HEK293 (cell line): ENCODE results near the gene TARDBP.
"Not testable (repeated sequence)": the region's sequence is repeated elsewhere in the genome, so short reads cannot be mapped to it uniquely, and the experiment has no call there.

Experiments used
- CTCF ChIA-PET: fragments of 350-600 bp; formaldehyde crosslinking; extraction: SDS; loops from one replicate; lab custom pipeline; 2021; ENCODE audit warnings: antibody characterized with exemption; lab: Yijun Ruan, JAX
- POLR2A ChIA-PET: fragments of 300-600 bp; formaldehyde crosslinking; extraction: SDS; loops from one replicate; lab custom pipeline; 2020; ENCODE audit warnings: antibody characterized with exemption, inconsistent platforms; lab: Yijun Ruan, JAX
- H3K27ac ChIP-seq: fragments of 200-500 bp; sonication (Bioruptor generic); 2 replicates; pipeline ENCODE4 v1.5.1; 2014; ENCODE audit warnings: low read depth, low read length, control low read depth, inconsistent platforms; ENCODE audit errors: extremely low read depth
- H3K36me3 ChIP-seq, 2 experiments: fragments of 200-500 bp in 1 of 2; sonication (Bioruptor generic) in 1 of 2; 1 replicate in 1 of 2; 2 replicates in 1 of 2; pipeline ENCODE4 v1.5.1; 2014 to 2017; ENCODE audit warnings: inconsistent platforms in 2 of 2, low read length in 2 of 2; ENCODE audit not compliant: control insufficient read depth in 2 of 2, insufficient read depth in 1 of 2
- H3K4me1 ChIP-seq: fragments of 200-500 bp; sonication (Bioruptor generic); 2 replicates; pipeline ENCODE4 v1.5.1; 2014; ENCODE audit warnings: mild to moderate bottlenecking, low read length, inconsistent platforms; ENCODE audit not compliant: control insufficient read depth, insufficient read depth
- H3K4me3 ChIP-seq: 2 replicates; pipeline ENCODE4 v1.5.1; 2011; ENCODE audit warnings: low read depth, mild to moderate bottlenecking, control low read depth, low read length, moderate library complexity
- H3K9me3 ChIP-seq: fragments of 200-500 bp; sonication (Bioruptor generic); 2 replicates; pipeline ENCODE4 v1.5.1; 2014; ENCODE audit warnings: low read depth, low read length, inconsistent platforms; ENCODE audit not compliant: control insufficient read depth, insufficient read depth
- KLF10 ChIP-seq: fragments of 450-650 bp; IDR thresholded peaks from 2 replicates; pipeline ENCODE4 v1.5.1; 2018; ENCODE audit warnings: missing biosample characterization, mild to moderate bottlenecking, missing genetic modification characterization
- PRDM10 ChIP-seq: fragments of 450-650 bp; formaldehyde crosslinking; IDR thresholded peaks from 2 replicates; pipeline ENCODE4 v1.5.1; 2016; ENCODE audit warnings: missing biosample characterization, missing genetic modification characterization
- REPIN1 ChIP-seq: fragments of 450-650 bp; formaldehyde crosslinking; IDR thresholded peaks from 2 replicates; pipeline ENCODE4 v1.5.1; 2017; ENCODE audit warnings: missing biosample characterization, missing genetic modification characterization, low read depth
- SCRT1 ChIP-seq: fragments of 450-650 bp; formaldehyde crosslinking; IDR thresholded peaks from 2 replicates; pipeline ENCODE4 v1.5.1; 2016; ENCODE audit warnings: missing biosample characterization, missing genetic modification characterization, borderline replicate concordance
- SP2 ChIP-seq: fragments of 450-650 bp; formaldehyde crosslinking; IDR thresholded peaks from 2 replicates; pipeline ENCODE4 v1.5.1; 2016; ENCODE audit warnings: missing biosample characterization, missing genetic modification characterization
- SP7 ChIP-seq: fragments of 450-650 bp; formaldehyde crosslinking; IDR thresholded peaks from 2 replicates; pipeline ENCODE4 v1.5.1; 2016; ENCODE audit warnings: missing biosample characterization, missing genetic modification characterization
- ZBTB6 ChIP-seq: fragments of 450-650 bp; formaldehyde crosslinking; IDR thresholded peaks from 2 replicates; pipeline ENCODE4 v1.5.1; 2017; ENCODE audit warnings: missing biosample characterization, missing genetic modification characterization
- ZFP41 ChIP-seq: fragments of 450-650 bp; formaldehyde crosslinking; IDR thresholded peaks from 2 replicates; pipeline ENCODE4 v1.5.1; 2016; ENCODE audit warnings: missing biosample characterization, missing genetic modification characterization, borderline replicate concordance
- ZNF112 ChIP-seq: fragments of 450-650 bp; formaldehyde crosslinking; IDR thresholded peaks from 2 replicates; pipeline ENCODE4 v1.5.0; 2017; ENCODE audit warnings: missing biosample characterization, missing genetic modification characterization
- ZNF148 ChIP-seq: fragments of 450-650 bp; formaldehyde crosslinking; IDR thresholded peaks from 2 replicates; pipeline ENCODE4 v1.5.0; 2017; ENCODE audit warnings: missing biosample characterization, missing genetic modification characterization, borderline replicate concordance
- ZNF266 ChIP-seq: fragments of 450-650 bp; formaldehyde crosslinking; IDR thresholded peaks from 2 replicates; pipeline ENCODE4 v1.5.1; 2016; ENCODE audit warnings: missing biosample characterization, missing genetic modification characterization, low read depth
- ZNF354C ChIP-seq: fragments of 450-650 bp; formaldehyde crosslinking; IDR thresholded peaks from 2 replicates; pipeline ENCODE4 v1.5.1; 2016; ENCODE audit warnings: missing biosample characterization, missing genetic modification characterization, low read depth, borderline replicate concordance
- ZNF558 ChIP-seq: fragments of 450-650 bp; formaldehyde crosslinking; IDR thresholded peaks from 2 replicates; pipeline ENCODE4 v1.5.1; 2016; ENCODE audit warnings: missing biosample characterization, missing genetic modification characterization
- ZNF561 ChIP-seq: fragments of 450-650 bp; IDR thresholded peaks from 2 replicates; pipeline ENCODE4 v1.5.1; 2018; ENCODE audit warnings: missing biosample characterization, missing genetic modification characterization, borderline replicate concordance
- ZNF600 ChIP-seq: fragments of 450-650 bp; formaldehyde crosslinking; IDR thresholded peaks from 2 replicates; pipeline ENCODE4 v1.5.1; 2016; ENCODE audit warnings: missing biosample characterization, missing genetic modification characterization
- ZNF639 ChIP-seq: fragments of 450-650 bp; formaldehyde crosslinking; IDR thresholded peaks from 2 replicates; pipeline ENCODE4 v1.5.1; 2016; ENCODE audit warnings: missing biosample characterization, missing genetic modification characterization

The TARDBP gene

GRCh38 chr1:11019358-11019757 lies 6.9 kb downstream of the TARDBP start:
- peaks cover 74 to 96% of the 10 kb centered on the region in 2 experiments for H3K36me3 ChIP-seq
- H3K4me1 ChIP-seq, CTCF ChIA-PET, H3K9me3 ChIP-seq, H3K27ac ChIP-seq, H3K4me3 ChIP-seq: not testable (repeated sequence)
- POLR2A ChIA-PET = interaction anchor here (0.7 kb wide), 1 partner anchor 541 kb away, joined by 3 read pairs; no protein-coding TSS in a partner anchor
- peak; percentile 54 for TF ChIP-seq PRDM10

- POLR2A ChIA-PET = interaction anchor here (0.7 to 1.0 kb wide), 2 partner anchors 59 to 542 kb away, joined by 3 read pairs; no protein-coding TSS in a partner anchor
Measured at GRCh38 chr1:11019971-11020370, 7.5 kb downstream of the TARDBP start.

GRCh38 chr1:11023201-11023600 lies 10.7 kb downstream of the TARDBP start:
- TF ChIP-seq ZNF600 (tag by site-specific recombination) = peak; percentile 81
- TF ChIP-seq ZNF561 (tag by site-specific recombination) = no peak
- TF ChIP-seq ZBTB6 (tag by site-specific recombination) = no peak
- Histone ChIP-seq H3K27ac (no peak overlapping the region), H3K36me3 (peaks cover 51 to 99% of the 10 kb centered on the region in 2 experiments), H3K4me3 (no peak overlapping the region), H3K4me1 (no peaks in the 10 kb centered on the region), H3K9me3 (no peaks in the 10 kb centered on the region)
- ChIA-PET POLR2A (no interaction called here), CTCF (interaction anchor here (1.9 kb wide), 1 partner anchor 14 kb away, joined by 7 read pairs; no protein-coding TSS in a partner anchor)

More at GRCh38 chr1:11019971-11020370, 7.5 kb downstream of the TARDBP start:
- Histone ChIP-seq H3K27ac (no peak overlapping the region), H3K36me3 (peaks cover 67 to 96% of the 10 kb centered on the region in 2 experiments), H3K9me3 (no peaks in the 10 kb centered on the region), H3K4me3 (no peak overlapping the region), H3K4me1 (no peaks in the 10 kb centered on the region)
- CTCF ChIA-PET = interaction anchor here (1.3 kb wide), 1 partner anchor 18 kb away, joined by 4 read pairs; no protein-coding TSS in a partner anchor
- no peak for TF ChIP-seq ZNF148 (tag by site-specific recombination)
- TF ChIP-seq ZNF354C (tag by site-specific recombination) = no peak
- no peak for TF ChIP-seq ZNF558 (tag by site-specific recombination)
- TF ChIP-seq ZNF639 = no peak
- TF ChIP-seq ZFP41 (tag by site-specific recombination) = no peak
- no peak for TF ChIP-seq SP7
- TF ChIP-seq KLF10 (tag by site-specific recombination) = no peak
- TF ChIP-seq ZNF112 (tag by site-specific recombination) = no peak
- no peak for TF ChIP-seq ZNF266 (tag by site-specific recombination)
- no peak for TF ChIP-seq SCRT1 (tag by site-specific recombination)
- TF ChIP-seq SP2 (tag by site-specific recombination) = no peak
- TF ChIP-seq REPIN1 = no peak
